GM19397 (cell line): ENCODE measurements around the gene ABCC12.

Source experiments
- ATAC-seq: cut with Tn5 transposase; IDR thresholded peaks from one replicate; pipeline ENCODE4 v1.9.1; 2021; ENCODE audit warnings: mild to moderate bottlenecking, moderate library complexity; ENCODE audit not compliant: unreplicated experiment

ABCC12 gene

DNA sequence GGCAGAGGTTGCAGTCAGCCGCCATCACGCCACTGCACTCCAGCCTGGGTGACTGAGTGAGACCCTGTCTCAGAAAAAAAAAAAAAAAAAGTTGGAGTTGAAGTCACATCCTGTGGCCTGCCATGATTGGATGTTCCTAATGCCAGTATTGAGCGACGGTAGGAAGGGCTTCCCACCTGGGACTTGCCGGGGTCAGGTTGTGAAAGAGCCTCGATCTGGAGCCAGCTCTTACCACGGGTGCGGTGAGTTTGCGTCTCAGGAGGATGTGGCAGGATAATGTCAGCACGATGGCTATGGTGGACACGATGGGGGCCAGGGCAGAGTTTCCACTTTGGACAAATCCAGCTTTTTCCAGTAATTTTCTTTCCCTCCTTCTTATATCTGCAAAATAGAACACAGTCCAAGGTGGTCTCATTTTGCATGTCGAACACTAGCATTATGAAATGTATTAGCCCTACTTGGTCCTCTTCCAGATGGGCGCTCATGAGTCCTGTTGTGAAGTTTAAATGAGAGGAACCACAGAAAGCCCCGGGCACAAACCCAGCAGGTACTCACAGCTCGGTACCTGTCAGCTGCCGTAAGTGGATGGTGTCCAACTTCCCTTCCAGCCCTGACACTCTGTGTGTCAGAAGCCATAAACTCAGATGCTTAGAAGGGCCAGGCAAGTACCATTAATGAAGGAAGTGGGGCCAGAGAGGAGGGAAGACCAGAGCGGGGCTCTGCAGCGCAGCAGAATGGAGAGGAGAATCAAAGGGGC is 22.2 kb downstream of the ABCC12 start:
- no peak for ATAC-seq

DNA sequence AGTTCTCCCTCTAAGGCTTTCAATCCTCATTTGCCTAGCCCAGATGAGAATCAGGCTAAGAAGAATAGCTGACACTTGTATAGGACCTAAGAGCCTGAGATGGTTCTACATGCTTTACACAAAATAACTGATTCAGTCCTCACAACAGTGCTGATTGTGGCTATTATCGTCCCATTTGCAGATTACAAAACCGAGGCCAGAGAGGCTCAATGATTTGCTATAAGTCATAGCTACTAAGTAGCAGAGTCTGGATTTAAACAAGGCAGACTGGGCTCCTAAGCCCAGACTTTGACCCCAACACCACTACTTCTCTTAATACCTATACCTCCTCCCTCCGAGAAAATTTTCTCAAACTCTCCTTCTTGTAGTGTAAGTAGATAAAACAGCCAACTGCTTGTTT is 23.1 kb downstream of the ABCC12 start:
- ATAC-seq, result no peak

DNA sequence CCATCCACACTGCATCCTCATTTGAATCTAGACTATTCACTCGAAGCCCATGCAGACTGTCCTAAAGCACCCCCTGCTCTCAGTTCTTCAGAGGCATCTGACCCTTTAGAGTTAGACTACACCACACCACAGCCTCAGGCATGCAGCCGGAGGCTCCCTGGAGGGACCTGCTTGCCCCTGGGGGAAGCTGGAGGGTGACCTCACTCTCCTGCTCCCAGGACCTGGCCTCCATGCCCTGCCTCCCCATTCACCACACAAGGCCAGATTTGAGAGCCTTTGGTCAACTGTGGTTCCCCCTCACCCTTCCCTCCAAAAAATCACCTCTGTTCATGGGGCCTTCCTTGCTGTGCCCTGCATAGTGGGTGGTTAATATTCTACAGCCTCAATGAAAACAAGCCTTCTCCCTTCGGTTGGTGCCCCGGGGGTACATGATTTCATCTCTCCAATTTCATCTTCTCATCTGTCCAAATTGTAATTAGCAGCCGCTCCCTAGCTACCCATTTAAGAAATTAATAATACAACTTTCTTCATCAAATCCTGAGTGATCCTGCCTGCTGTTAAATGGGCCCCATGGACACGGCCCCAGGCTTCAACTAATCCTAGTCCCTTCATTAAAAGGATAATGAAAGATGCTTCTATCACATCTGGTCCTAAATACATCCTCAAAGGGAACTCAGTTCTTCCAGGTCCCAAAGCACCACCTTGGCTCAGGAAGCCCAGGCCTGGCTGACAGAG is 24.4 kb downstream of the ABCC12 start:
- no peak for ATAC-seq

DNA sequence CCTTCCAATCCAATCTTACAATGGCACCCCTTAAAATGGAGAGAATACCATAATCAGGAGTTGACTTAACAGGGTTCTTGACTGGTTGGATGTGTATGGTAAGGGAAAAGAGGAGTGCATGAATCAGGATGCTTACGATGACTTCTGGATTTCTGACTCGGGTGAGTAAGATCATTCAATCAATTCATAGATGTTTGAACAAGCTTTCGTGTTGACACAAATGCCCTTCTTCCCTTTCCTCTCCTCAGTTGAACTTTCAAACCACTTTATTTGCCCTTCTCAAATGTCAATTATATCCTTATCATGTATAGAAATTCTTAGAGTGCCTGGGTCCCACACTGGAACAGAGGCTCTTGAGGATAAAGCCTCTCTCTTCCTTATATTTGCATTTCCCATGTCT is 25.9 kb downstream of the ABCC12 start:
- ATAC-seq, result no peak

DNA sequence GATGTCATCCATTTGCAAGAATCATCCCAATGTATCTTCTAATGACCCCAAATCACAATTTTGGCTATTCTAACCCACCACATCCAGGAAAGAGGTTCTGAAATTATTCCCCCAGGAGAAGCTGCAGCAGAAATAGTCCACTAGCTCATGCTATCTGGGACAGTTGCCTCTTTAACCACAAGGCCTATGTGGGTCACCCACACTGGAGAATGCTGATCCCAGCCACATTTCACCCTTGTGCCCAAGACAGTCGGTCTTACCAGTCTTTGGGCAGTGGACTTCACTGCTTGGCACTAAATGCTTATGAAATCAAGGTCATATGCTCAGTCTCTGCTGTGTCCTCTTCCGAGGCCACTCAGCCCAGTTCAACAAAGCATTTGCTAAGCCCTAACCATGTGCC is 27.0 kb downstream of the ABCC12 start:
- ATAC-seq, result no peak

DNA sequence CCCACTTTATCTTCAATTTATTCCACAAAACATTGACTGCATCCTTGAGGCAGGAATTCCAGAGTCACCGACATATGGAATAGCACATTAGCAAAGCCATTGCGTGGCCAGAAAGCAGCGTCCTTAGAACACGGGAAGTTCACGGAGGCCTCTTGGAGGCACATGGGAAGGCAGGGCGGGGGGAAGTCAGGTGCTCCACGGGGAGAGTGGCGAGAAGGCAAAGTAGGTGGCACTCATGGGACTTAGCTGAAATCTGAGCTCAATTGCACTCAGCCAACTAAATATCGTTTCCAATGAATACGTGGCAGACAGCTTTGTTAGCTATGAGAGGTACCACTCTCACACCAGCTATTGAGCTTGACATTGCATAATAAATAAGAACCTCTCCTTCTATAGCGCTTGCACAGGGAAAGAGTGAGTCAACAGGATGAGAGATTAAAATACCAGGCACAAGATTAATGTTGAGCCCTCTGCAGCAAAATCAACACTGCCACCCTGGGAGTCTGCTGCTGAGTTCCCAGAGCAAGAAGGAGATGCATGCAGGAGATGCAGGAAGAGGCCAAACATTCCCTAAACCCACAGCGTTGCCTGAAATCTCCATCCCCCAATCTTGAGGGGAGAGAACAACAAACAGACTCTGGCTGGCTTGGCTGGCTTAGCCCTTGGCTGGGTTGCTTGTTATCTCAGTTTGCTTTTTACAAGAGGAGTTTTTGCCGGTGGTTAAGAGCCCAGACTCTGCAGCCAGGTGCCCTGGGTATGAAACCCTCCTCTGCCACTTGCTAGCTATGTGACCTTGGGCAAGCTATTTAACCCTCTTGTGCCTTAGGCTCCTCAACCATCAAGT is 28.8 kb downstream of the ABCC12 start:
- no peak for ATAC-seq

DNA sequence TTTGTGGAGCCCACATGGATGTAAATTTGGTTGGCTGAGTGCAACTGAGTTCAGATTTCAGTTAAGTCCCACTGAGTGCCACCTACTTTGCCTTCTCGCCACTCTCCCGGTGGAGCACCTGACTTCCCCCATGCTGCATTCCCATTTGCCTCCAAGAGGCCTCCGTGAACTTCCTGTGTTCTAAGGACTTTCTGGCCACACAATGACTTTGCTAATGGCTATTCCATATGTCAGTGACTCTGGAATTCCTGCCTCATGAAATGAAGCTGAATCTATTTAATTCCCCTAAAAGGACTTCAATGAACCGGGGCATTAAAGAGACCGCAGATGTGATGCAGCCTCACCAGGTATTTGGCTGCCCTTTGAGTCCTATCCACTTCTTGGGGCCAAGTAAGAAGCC is 29.9 kb downstream of the ABCC12 start:
- ATAC-seq, result no peak

DNA sequence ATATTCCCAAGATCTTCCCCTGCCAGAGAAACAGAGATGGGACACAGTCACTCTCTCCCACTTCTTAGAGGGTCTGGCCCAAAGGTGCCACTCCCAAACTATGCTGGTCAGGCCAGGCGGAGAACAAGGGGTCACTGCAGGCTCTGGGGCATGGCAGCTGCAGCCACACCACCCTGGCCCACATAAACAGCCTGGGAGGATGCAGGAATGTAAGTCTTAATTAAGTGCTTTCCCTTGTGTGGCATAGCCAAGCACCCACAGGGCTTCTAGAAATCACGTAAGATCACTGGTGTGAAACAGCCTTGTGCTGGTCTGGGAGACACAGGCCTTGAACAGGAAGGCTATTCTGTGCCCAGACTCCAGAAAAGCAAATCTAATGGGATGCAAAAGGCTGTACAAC is 31.5 kb downstream of the ABCC12 start:
- ATAC-seq, result no peak

DNA sequence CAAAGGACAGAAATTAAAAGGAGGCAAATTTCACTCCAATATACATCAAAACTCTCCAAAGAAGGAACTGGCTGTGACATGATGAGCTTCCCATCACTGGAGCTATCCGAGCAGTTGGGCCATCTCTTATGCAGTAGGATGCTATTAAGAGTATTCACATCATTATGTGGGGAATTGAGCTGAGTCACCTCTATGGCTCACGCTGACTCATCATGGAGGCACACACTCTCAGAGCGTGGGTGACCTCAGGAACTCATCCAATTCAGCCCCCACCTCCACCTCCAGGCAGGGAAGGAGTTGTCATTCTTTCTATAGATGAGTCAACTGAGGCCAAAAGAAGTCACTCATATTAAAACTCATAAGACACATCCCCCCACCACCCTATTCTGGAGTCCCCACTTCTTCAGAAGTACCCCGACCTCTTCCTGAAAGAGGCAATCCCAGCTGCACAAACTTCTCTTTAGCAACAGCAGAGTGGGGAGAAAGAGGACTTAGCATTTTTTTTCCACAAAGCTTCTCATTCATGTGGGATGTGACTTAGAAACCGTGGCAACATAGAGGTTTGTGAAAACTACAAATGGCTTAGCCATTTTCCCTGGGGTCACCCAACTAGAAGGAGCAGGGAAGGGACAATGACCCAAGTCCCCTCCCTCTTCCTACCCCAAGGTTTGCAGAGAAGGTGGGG is 32.5 kb downstream of the ABCC12 start:
- no peak for ATAC-seq

DNA sequence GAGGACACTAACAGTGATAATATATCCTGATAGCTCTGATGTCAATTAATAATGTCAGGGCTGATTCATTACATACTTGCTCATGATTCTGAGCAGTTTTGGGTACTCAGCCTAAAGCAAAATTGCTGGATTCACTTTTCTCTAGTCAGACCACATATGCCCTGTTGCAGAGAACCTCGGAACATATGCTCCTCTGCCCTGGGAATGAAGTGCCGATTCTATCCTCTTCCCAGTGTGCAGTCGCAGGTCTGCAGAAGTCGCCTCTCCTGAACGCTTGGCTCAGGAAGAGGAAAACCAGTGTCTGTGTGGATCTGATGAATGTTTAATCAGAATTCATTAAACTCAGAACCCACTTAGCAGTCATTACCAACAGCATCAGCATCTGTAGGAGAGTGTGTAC is 34.5 kb downstream of the ABCC12 start:
- ATAC-seq, result no peak

DNA sequence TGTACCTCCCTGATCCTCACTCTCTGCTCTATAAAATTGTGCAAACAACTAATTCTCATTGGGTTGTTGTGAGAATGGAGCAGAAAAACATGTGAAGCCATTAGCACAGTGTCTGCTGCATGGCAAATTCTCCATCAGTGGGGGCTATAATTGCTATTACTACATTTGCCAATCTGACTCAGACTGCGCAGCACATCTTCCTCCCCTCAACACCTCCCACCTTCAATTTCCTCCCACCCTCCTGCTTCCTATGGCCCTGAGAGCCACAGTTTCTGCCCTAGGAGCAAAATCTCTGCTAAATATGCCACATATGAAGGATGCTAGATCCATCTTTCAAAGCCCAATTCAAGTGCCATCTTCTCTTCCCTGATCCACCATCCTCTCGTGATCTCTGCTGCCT is 37.0 kb downstream of the ABCC12 start:
- ATAC-seq, result no peak

DNA sequence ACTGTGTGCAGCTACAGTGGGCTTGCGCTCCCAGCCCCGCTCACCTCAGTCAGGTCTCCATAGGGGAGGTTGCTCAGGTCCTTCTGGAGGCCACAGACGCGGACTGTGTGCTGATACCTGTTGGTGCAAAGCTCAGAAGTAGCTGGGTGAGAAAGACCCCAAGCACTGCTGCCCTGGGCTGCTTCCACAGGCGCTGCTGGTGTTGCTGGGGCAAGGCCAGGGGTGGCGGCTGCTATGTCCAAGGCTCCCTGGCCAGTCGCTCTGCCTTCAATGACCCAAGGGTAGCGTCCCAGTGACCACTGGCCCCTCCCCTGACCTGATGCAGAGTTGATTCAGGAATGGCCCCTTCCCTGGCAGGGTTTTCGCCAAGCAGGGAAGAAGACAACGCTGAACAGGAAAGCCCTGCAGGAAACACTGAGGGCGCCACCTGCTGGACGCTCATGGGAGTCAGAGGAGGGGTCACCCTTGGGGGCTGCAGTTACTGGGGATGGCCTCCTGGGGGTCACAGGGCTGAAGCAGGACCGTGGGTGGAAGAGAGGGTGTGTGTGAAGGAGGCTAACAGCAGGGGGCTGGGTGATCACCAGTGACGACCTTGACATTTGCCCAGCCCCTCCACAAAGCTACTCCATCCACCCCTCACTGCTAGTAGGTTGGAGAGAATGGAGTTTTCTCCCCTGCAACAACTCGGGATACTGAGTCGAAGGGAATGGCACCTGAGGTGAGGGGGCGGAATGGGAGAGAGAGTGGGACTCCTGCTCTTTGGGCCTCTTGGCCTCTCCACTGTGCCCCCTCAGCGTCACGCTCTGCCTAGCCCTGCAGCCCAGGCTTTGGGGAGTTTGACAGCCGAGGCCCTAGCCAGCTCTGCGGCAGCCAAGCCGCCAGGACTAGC is 38.3 kb downstream of the ABCC12 start:
- ATAC-seq, result peak; percentile 77

DNA sequence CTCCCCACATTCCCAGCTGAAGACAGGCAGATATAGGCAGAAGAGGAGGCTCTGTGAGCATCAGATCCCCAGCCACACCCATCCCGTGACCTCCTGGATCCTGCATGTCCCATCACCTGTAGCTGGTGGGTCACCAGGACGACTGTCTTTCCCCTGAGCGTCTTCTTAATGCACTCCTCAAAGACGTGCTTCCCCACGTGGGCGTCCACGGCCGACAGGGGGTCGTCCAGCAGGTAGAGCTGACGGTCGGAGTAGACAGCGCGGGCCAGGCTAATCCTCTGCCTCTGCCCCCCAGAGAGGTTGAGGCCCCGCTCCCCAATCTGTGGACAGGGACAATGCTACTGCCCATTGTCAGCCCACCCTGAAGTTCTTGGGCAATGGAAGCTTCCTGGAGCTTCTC is 40.5 kb downstream of the ABCC12 start:
- no peak for ATAC-seq

DNA sequence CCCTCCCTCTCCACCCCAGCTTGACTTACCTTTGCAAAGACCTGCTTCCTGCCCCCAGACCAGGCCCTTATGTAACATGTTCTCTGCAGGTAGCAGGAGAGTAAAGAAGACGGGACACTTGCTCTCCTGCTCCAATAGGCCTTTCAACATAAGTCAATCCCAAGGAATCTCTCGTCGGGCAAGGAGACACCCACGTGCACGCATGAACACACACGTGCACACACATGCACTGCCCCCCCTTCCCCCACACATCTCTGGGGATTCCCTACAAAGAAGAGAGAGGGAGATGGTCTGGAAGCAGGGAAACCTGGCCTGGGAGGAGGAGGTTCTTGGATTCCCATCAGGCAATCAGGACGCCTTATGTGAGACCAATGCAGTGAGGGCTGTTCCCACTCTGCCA is 41.4 kb downstream of the ABCC12 start:
- no peak for ATAC-seq

DNA sequence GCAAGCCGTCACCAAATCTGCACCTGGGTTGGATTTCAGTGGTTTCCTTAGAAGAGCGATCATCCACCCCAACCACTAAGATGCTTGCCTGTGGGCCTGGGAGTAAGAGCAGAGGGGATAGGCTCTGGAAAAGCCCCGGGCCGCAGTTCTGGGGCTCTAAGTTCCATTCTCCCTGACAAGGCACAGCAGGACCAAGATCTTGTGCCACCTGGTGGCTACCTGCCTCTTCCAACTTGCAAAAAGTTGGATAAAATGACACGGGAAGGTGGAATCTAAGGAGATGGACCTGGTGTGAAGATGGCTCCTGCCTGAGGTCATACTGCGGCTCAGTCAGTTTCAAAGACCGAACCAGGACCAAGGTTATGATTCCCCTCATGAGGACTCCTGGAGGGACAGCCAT is 42.3 kb downstream of the ABCC12 start:
- ATAC-seq, result no peak

DNA sequence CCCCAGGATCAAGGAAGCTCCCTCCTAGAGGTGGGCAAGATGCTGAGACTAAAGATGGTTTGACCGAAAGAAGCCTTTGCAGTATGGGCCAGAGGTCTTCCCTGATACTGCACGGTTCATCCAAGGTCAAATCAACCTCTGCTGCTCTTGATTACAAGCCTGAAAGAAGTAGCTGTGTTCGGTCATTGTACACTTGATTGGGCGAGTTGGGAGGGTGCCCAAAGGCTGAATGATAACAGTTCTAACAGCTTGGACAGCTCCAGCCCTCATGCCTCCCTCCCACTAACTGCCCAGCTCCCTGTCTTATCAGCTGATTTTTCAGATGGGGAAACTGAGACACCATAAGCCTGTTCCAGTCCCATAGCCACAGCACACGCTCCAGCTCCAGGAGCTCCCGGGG is 42.8 kb downstream of the ABCC12 start:
- ATAC-seq, result no peak

DNA sequence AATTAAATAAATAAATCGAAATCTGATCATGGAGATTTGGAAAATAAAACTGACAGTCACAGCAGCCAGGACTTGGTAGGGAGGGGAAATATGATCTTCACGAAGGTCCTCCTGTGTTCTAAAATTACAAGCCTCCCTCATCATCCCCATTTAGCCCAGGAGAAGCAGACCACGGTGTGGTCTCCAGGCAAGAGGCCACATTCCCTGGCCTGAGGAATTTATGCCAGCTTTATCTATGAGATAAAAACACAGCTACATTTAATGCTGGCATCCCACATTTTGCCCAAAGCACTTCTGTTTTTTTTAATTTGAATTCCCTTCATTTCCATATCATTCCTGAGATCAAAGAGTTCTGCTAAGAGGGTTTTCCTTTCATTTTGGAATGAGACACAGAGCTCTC is 43.2 kb downstream of the ABCC12 start:
- no peak for ATAC-seq

DNA sequence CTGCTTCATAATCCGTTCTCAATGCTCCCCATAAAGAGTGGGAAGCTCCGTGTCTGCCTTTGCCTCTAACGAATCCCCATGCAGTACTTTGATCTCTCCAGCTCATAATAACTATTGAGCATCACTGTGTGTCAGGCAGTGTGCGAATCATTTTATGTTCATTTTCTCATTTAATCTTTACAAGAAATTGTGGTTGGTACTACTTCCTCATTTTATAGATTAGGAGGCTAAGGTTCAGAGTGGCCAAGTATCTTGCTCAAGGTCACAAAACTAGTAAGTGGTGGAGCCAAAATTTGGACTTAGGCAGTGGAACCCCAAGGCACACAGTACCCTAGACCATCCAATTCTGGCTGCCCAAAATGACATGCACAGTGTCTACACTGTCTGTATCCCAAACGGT is 44.8 kb downstream of the ABCC12 start:
- ATAC-seq, result no peak

DNA sequence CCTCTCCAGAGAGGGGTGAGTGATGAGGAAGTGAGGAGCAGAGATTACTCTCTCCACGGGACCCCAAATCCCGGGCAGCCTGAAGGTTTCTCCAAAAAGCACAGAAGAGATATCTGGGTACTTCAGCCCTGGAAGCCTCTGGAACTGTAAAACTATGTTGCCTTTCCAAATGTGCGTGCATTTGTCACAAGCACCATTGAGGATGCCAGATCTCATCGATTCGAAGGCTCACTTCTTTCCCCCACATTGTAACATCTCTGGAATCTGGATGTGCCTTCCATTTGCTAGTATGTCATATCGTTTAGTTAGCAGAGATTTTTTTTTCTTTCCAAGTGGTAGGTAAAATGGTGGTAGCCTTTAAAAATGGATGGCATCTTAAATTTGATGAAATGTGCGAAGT is 45.8 kb downstream of the ABCC12 start:
- no peak for ATAC-seq

DNA sequence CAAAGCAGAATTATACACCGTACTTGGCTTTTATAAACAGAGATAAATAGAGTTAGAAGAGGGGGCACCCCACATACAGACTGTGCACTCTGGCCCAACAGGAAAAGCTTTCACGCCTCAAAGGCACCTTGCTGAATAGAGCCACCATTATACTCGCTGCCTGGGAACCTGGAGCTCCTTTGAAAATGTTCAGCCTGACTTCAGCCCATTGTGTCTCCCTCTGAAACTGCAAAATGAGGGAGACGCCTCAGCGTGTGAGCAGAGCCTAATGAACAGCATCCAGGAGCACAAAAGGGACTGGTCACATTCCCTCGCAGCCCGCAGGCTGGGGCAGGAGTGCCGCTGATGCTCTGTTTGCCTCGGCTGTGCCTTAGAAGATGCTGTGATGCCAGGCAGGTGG is 46.3 kb downstream of the ABCC12 start:
- no peak for ATAC-seq
